LNCAP (cell line): ENCODE results near the gene PITPNM3.

ENCODE experiments used
- TF ChIP-seq, protein P1 (sequence below): fragments of 450-650 bp; IDR thresholded peaks from 2 replicates; pipeline ENCODE4 v1.5.1; 2017; ENCODE audit warnings: mild to moderate bottlenecking

The PITPNM3 gene

DNA sequence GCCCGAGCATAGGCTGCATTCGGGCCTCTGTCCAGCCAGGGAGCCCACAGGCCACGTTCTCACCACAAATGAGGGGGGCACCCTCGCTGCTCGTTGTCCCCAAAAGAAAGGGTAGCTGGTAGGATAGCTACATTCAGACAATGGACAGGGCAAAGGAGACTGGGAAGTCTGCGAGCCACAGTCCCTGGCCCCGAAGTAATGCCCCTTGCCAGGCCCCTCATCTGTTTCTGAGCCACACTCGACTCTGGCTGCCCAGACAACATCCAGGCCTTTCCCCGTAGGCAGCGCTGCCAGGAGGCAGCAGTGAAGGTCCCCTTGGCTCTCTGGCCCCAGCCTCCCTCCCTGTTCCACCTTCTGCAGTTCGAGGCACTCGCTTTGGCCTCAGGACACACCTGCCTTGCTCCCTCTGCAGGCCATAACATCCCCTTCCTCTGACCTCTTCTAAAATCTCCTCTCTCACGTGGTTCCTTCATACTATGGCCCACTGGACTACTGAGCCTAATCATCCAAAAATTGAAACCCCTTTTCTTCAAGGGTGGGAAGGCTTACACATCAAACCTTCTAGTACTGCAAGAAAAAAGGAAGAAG lies 133.6 kb downstream of the PITPNM3 start:
- TF ChIP-seq, protein P1, sequence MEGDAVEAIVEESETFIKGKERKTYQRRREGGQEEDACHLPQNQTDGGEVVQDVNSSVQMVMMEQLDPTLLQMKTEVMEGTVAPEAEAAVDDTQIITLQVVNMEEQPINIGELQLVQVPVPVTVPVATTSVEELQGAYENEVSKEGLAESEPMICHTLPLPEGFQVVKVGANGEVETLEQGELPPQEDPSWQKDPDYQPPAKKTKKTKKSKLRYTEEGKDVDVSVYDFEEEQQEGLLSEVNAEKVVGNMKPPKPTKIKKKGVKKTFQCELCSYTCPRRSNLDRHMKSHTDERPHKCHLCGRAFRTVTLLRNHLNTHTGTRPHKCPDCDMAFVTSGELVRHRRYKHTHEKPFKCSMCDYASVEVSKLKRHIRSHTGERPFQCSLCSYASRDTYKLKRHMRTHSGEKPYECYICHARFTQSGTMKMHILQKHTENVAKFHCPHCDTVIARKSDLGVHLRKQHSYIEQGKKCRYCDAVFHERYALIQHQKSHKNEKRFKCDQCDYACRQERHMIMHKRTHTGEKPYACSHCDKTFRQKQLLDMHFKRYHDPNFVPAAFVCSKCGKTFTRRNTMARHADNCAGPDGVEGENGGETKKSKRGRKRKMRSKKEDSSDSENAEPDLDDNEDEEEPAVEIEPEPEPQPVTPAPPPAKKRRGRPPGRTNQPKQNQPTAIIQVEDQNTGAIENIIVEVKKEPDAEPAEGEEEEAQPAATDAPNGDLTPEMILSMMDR: no peak

DNA sequence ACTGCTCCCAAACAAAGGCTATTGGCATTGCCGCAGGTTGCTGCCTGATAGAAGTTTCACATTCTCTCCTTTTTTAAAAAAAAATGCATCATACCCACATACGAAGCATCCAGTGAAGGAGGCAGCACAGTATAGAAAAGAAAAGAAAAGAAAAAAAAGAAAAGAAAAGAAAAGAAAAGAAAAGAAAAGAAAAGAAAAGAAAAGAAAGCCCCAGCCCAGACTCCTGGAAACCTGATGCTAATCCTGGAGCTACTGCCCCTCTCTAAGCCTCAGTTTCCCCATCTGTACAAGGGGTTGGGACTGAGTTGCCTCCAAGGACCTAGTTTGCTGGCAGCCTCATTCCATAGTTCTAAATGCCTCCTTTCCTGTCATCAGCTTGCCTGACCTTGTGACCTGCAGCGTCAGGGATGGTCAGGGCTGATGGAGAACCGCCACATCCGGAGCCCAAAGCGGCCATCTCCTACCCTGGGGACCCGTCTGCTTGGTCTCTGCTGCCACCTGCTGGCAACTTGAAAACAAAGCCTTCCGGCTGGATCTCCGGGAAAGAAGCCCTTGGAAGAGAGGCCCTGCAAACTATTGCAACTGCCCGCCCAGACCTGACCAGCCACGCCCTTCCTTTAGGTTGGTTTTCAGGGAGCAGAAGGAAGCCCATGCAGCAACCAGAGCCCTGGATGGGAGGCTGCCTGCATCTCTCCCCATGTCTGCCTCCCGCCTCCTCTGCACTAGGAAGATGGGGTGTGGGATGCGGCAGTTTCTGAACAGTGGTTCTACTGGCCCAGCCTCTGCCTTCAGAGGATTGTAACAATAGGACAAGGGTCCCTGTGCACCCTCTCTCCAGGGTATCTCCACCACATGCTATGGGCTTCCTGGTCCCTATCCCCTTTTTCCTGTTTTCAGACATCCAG lies 134.4 kb downstream of the PITPNM3 start:
- TF ChIP-seq, protein P1: peak; percentile 74

DNA sequence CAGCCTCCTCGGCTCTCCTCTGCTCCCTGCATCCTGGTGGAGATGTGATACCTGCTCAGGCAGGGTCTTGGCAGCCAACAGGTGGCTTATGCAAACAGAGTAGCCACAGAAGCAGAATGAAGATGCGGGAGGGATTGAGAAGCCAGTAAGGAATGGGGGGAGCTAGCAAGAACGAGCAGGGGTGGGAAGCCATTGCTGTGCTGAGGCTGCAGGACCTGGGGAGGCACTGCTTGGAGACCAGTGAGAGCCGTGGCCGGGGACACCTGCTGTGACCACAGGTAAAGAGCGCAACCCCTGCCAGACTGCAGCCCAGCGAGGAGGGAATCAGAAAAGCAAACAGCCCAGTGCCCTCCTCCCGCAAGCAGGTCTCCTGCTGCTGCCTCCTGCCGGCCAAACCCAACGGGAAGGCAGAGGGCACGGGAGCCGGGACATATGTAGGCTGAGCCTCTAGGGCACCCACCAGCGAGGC lies 136.1 kb downstream of the PITPNM3 start:
- TF ChIP-seq, protein P1: peak; percentile 49

DNA sequence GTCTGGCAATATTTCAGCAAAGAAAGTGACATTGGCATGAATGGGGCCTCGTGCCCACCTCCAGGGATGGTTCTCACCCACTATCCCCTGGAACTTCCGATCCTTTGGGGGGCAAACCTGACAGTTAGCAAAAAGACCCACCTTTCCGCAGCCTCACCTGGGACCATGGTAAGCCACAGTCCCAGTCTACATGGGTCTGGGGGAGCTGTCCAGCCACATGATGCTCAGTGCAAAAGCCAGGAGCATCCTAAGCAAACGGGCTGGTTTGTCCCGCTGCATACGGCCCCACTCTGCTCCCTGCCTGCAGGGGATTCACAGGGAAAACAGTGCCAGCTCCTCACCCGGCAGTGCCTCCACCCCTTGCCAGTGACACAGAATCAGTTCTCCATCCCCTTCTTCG lies 140.7 kb downstream of the PITPNM3 start:
- TF ChIP-seq, protein P1: no peak

DNA sequence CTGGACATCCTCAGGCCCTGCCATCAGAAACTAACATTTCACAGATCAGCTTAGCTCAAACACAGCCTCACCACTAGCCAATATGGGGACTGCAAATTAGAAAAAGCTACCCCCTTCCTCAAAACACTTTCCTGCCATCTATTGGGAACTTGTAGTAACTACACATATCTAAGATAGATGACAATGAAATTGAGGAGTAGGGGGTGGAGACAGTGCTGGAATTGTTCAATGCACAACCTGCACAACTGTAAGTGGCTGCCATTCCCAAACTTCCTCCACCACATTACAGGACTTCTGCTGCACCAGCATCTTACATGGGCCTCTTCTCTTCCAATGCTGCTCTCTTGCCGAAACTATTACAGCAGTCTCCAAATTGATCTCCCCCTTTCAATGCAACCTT lies 143.3 kb downstream of the PITPNM3 start:
- TF ChIP-seq, protein P1: peak; percentile 51

DNA sequence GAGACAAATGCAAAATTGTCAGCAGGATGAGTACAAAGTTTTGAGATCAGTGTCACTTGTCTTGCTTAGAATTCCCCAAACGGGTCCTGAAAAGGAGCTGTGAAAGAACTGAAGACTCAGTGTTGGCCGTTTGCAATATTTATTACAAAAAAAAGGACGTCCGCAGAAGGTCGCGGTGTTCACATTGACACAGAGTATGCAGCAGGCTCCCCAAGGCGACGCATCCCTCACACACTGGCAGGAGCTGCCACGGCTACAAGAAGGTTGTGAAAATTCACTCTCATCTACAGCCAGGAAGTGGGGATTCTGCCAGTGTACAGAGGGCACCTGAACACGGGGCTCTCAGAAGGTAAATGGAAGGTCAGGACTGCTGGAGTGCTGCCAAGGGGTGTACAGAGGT lies 147.6 kb downstream of the PITPNM3 start:
- TF ChIP-seq, protein P1: no peak

DNA sequence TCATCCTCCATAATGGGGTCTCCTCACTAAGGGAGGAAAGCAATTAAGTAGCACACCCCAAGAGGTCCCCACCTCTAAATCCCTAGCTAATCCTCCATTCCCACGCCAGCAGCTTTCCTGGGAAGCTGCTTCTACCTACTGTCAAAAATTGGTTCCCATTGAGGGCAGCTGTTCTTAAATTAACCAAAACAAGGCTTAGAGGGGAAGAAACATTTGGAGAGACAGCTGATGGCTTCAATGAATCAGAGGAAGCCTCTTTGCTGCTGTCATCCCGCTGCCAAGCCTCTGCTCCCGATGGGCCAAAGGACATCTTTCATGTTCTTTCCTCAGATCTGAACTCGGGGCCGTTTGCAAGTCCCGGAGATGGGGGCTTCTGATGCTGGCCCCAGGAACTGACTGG lies 148.1 kb downstream of the PITPNM3 start:
- TF ChIP-seq, protein P1: no peak
